ENCODE measurements around the gene PFN3.
A peak's percentile ranks its signal among the peaks of the same experiment; 100 is the strongest.

PFN3 gene

GRCh38 chr5:177399997-177400868, at the start of gene PFN3:
PFN3 (minus strand) TSS chr5:177400661; CDS start chr5:177400576, 85 bp downstream.
- no peak within 1 kb of the TSS for H3K27ac Mint-ChIP-seq
- no peak for ATAC-seq
- no peak within 1 kb of the TSS for H3K4me3 Mint-ChIP-seq
- H3K36me3 Mint-ChIP-seq: no peaks in the 10 kb centered on the region
- peaks cover 24% of the 10 kb centered on the region for H3K4me1 Mint-ChIP-seq
- H3K9me3 Mint-ChIP-seq: no peaks in the 10 kb centered on the region
- DNase-seq (ENCODE audit: low spot score in 2 of 2): no peak

- no peak for ATAC-seq
- H3K36me3 Mint-ChIP-seq: peaks cover 68% of the 10 kb centered on the region
- H3K27ac Mint-ChIP-seq: no peak overlapping the region
- H3K9me3 Mint-ChIP-seq: no peaks in the 10 kb centered on the region
- DNase-seq (ENCODE audit: low spot score in 2 of 2): no peak
- peaks cover 53% of the 10 kb centered on the region for H3K4me1 Mint-ChIP-seq
- no peak overlapping the region for H3K4me3 Mint-ChIP-seq
Observed at GRCh38 chr5:177449140-177450061, 48.9 kb upstream of the PFN3 start.

- H3K4me3 Mint-ChIP-seq: peak overlapping the region; percentile 61
- peak overlapping the region; percentile 81 for H3K27ac Mint-ChIP-seq
- H3K4me1 Mint-ChIP-seq: peaks cover 54% of the 10 kb centered on the region
- DNase-seq (ENCODE audit: low spot score in 2 of 2) (no peak), ATAC-seq (no peak)
- no peaks in the 10 kb centered on the region for H3K9me3 Mint-ChIP-seq
- peaks cover 63% of the 10 kb centered on the region for H3K36me3 Mint-ChIP-seq
Observed at GRCh38 chr5:177448244-177448950, 47.9 kb upstream of the PFN3 start.

- DNase-seq (ENCODE audit: low spot score in 2 of 2) (no peak), ATAC-seq (no peak)
- H3K36me3 Mint-ChIP-seq: peaks cover 60% of the 10 kb centered on the region
- H3K4me1 Mint-ChIP-seq: peaks cover 47% of the 10 kb centered on the region
- H3K4me3 Mint-ChIP-seq: peak overlapping the region; percentile 61
- no peaks in the 10 kb centered on the region for H3K9me3 Mint-ChIP-seq
- peak overlapping the region; percentile 81 for H3K27ac Mint-ChIP-seq
Observed at GRCh38 chr5:177447611-177448243, 47.3 kb upstream of the PFN3 start.

GRCh38 chr5:177447066-177447610, 46.7 kb upstream of the PFN3 start:
- ATAC-seq (peak; percentile 40), DNase-seq (ENCODE audit: low spot score in 2 of 2) (no peak)
- Mint-ChIP-seq H3K9me3 (no peaks in the 10 kb centered on the region), H3K36me3 (peaks cover 64% of the 10 kb centered on the region), H3K4me3 (peak overlapping the region; percentile 72), H3K4me1 (peaks cover 51% of the 10 kb centered on the region), H3K27ac (peak overlapping the region; percentile 81)

GRCh38 chr5:177446200-177447065, 46.0 kb upstream of the PFN3 start, which contains the start of gene PRR7:
PRR7 (plus strand) TSS chr5:177446814; CDS start chr5:177455068, 8,254 bp downstream.
- DNase-seq (ENCODE audit: low spot score in 2 of 2) (peak; percentile 57 to 83), ATAC-seq (peak; percentile 76)
- no peaks in the 10 kb centered on the region for H3K9me3 Mint-ChIP-seq
- H3K36me3 Mint-ChIP-seq: peaks cover 71% of the 10 kb centered on the region
- peak within 1 kb of the TSS; percentile 90 for H3K27ac Mint-ChIP-seq
- H3K4me3 Mint-ChIP-seq: peak within 1 kb of the TSS; percentile 72
- H3K4me1 Mint-ChIP-seq: peaks cover 52% of the 10 kb centered on the region

DNA sequence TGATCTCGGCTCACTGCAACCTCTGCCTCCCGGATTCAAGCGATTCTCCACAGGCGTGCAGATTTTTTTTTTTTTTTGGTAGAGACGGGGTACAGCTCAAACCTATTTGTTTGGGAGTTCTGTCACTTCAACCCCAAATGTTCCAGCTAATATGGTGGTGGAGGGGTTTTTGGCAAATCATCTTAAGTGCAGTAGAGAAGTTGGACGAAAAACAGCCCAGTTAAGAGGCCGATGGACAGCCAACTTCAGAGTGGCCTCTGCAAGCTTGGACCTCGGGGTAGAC, 45.4 kb upstream of the PFN3 start:
- no peak for ATAC-seq
- peaks cover 74% of the 10 kb centered on the region for H3K36me3 Mint-ChIP-seq
- peak overlapping the region; percentile 72 for H3K4me3 Mint-ChIP-seq

GRCh38 chr5:177445052-177445916, 44.8 kb upstream of the PFN3 start:
- peak overlapping the region; percentile 72 for H3K4me3 Mint-ChIP-seq
- ATAC-seq (no peak), DNase-seq (ENCODE audit: low spot score in 2 of 2) (no peak)
- no peaks in the 10 kb centered on the region for H3K9me3 Mint-ChIP-seq
- H3K4me1 Mint-ChIP-seq: peaks cover 57% of the 10 kb centered on the region
- peaks cover 75% of the 10 kb centered on the region for H3K36me3 Mint-ChIP-seq
- H3K27ac Mint-ChIP-seq: peak overlapping the region; percentile 90

More for the DNA sequence above, 45.4 kb upstream of the PFN3 start:
- DNase-seq (ENCODE audit: low spot score in 2 of 2): no peak
- Mint-ChIP-seq H3K4me1 (peaks cover 54% of the 10 kb centered on the region), H3K9me3 (no peaks in the 10 kb centered on the region), H3K27ac (peak overlapping the region; percentile 90)

DNA sequence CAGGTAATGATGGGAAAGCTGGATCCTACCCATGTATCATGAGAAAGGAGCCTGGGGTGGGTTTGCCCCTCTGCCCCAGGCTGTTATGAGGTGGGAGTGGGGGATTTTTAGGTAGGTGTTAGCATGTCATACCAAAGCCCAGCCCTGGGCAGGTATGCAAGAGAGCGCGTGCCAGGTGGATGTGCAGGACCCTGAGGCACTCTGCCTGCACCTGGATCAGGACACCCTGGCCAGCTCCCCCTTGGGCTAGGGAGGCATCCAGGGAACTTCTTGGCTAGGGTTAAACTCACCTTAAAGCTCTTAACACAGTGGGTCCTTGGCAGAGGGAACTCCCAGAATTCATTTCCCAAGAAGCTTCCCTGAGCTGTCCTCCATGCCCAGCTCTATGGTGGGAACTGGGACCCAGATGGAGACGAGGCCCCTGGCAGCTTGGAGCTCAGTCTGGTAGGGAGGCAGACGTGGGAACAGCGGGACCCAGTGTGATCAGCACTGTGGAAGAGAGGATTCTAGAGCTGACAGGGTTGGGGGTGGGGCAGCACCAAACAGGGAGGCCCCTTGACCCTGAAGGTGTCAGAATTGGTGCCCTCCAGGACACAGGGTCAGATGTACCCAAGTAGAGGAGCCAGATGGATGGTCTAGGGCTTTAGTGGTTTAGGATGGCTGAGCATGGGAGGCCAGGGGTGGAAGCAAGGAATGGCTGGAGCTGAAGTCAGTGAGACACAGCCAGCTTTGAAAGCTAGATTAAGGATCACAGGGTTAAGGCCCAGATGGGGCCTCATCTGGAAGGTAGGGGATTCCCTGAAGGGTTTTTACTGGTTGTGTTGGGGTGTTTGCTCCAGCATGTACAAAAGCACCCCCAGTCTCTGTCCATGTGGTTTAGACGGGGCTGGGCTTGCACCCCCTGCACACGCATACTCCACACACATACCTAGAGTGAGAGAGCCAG, 43.9 kb upstream of the PFN3 start:
- no peaks in the 10 kb centered on the region for H3K9me3 Mint-ChIP-seq
- peaks cover 77% of the 10 kb centered on the region for H3K36me3 Mint-ChIP-seq
- peak overlapping the region; percentile 72 for H3K4me3 Mint-ChIP-seq
- peaks cover 66% of the 10 kb centered on the region for H3K4me1 Mint-ChIP-seq
- ATAC-seq (no peak), DNase-seq (ENCODE audit: low spot score in 2 of 2) (no peak)
- H3K27ac Mint-ChIP-seq: peak overlapping the region; percentile 90

- H3K36me3 Mint-ChIP-seq: peaks cover 79% of the 10 kb centered on the region
- no peak overlapping the region for H3K4me3 Mint-ChIP-seq
- H3K4me1 Mint-ChIP-seq: peaks cover 63% of the 10 kb centered on the region
- DNase-seq (ENCODE audit: low spot score in 2 of 2) (peak; percentile 4 to 52), ATAC-seq (no peak)
- H3K9me3 Mint-ChIP-seq: no peaks in the 10 kb centered on the region
- H3K27ac Mint-ChIP-seq: peak overlapping the region; percentile 90
Observed at GRCh38 chr5:177443144-177443983, 42.9 kb upstream of the PFN3 start.

- Mint-ChIP-seq H3K4me3 (no peak overlapping the region), H3K36me3 (peaks cover 81% of the 10 kb centered on the region), H3K9me3 (no peaks in the 10 kb centered on the region), H3K4me1 (peaks cover 55% of the 10 kb centered on the region), H3K27ac (peak overlapping the region; percentile 90)
- DNase-seq (ENCODE audit: low spot score in 2 of 2) (peak in 1 of 2 donors; percentile 49), ATAC-seq (no peak)
Observed at GRCh38 chr5:177442066-177442826, 41.8 kb upstream of the PFN3 start.
